HL-60 (cell line): ENCODE results near the gene KIF22.
"Not testable (repeated sequence)": the region's sequence is repeated elsewhere in the genome, so short reads cannot be mapped to it uniquely, and the experiment has no call there.

Experiments used
- DNase-seq, 2 experiments: peaks; one replicate each; pipeline ENCODE4 v3.0.0-alpha.2; 2010 to 2020; ENCODE audit warnings: low read depth in 1 of 2, low spot score in 1 of 2
- H3K27ac ChIP-seq: fragments of 250-450 bp; sonication (Bioruptor Pico); replicated peaks from 2 replicates; pipeline ENCODE4 v1.5.1; 2020; ENCODE audit warnings: mild to moderate bottlenecking, moderate library complexity
- H3K27me3 ChIP-seq: fragments of 250-450 bp; sonication (Bioruptor Pico); 2 replicates; pipeline ENCODE4 v1.5.1; 2021; ENCODE audit warnings: mild to moderate bottlenecking, moderate library complexity; ENCODE audit not compliant: insufficient read depth, poor library complexity, severe bottlenecking
- H3K4me3 ChIP-seq: replicated peaks from 2 replicates; pipeline ENCODE4 v1.5.1; 2011; ENCODE audit warnings: mild to moderate bottlenecking, control low read depth, low read length; ENCODE audit not compliant: insufficient read depth
- CTCF ChIP-seq: IDR thresholded peaks from one replicate; pipeline ENCODE4 v1.5.1; 2011; ENCODE audit warnings: low read length, control low read depth, inconsistent platforms; ENCODE audit not compliant: insufficient read depth
- GABPA ChIP-seq: IDR thresholded peaks from 2 replicates; pipeline ENCODE4 v1.6.1; 2012; ENCODE audit warnings: low read depth
- POLR2AphosphoS5 ChIP-seq: IDR thresholded peaks from 2 replicates; pipeline ENCODE4 v1.6.1; 2012; ENCODE audit warnings: low read depth
- REST ChIP-seq: IDR thresholded peaks from 2 replicates; pipeline ENCODE4 v1.6.1; 2012; ENCODE audit warnings: low read depth; ENCODE audit not compliant: insufficient replicate concordance
- SPI1 ChIP-seq: IDR thresholded peaks from 2 replicates; pipeline ENCODE4 v1.6.1; 2012; ENCODE audit warnings: low read depth, mild to moderate bottlenecking, borderline replicate concordance

Gene KIF22

DNA sequence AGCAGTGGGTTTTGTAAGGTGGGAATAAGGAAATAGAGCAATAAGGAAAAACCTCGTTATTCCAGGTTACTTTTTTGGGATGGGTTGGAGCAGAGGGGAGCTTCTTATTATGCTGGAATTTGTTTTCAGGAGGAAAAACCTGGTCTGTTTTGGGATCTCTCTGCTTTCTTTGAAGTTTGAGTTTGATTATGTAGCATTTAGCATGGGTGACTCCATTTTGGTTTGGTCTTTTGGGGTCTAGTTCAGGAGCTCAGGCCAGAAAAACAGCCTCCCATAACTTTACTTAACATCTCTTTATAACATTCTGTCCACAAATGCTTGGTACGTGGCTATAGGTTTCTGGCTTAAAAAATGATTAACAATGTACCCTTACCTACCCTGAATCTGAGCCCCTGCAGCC, 21.0 kb upstream of the KIF22 start:
- Histone ChIP-seq H3K27ac (no peak overlapping the region), H3K4me3 (no peak overlapping the region), H3K27me3 (no peaks in the 10 kb centered on the region)
- no peak for TF ChIP-seq REST
- no peak for TF ChIP-seq CTCF
- TF ChIP-seq SPI1: no peak
- no peak for TF ChIP-seq GABPA
- TF ChIP-seq POLR2AphosphoS5: no peak
- DNase-seq: no peak

- DNase-seq: no peak
- no peak overlapping the region for H3K4me3 ChIP-seq
- no peaks in the 10 kb centered on the region for H3K27me3 ChIP-seq
- H3K27ac ChIP-seq: no peak overlapping the region
- TF ChIP-seq GABPA (no peak), REST (no peak), CTCF (no peak), POLR2AphosphoS5 (no peak), SPI1 (no peak)
Measured at GRCh38 chr16:29770250-29770929, 20.2 kb upstream of the KIF22 start.

DNA sequence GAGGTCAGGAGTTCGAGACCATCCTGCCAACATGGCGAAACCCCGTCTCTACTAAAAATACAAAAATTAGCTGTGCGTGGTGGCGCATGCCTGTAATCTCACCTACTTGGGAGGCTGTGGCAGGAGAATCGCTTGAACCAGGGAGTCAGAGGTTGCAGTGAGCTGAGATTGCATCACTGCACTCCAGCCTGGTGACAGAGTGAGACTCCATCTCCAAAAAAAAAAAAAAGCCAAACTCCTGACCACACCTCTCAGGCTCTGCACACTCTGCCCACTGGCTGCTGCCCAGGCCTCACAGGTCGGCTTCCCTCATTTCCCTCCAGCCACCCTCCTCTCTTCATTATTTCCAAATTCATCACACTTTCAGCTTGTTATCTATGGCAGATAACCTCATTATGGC, 18.2 kb upstream of the KIF22 start:
- not testable (repeated sequence) for H3K27me3 ChIP-seq, DNase-seq, H3K4me3 ChIP-seq, H3K27ac ChIP-seq

DNA sequence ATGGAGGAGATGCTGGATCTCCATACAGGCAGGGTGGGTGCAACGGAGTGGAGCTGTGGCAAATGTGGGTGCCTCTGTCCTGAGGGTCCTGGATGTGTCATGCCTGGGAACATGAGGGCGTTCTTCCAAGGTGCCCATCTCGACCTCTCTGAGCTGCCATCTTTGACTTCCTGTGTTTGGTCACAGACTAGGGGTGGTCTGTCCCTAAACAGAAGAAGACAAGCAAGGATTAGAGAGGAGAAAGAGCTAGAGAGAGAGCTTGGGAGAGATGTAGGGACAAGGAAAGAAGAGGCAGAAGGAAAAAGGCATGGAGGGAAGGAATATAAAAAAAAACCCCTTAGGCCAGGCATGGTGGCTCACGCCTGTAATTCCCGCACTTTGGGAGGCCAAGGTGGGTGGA, 15.8 kb upstream of the KIF22 start:
- TF ChIP-seq CTCF (no peak), GABPA (no peak), POLR2AphosphoS5 (no peak), SPI1 (no peak), REST (no peak)
- Histone ChIP-seq H3K27ac (no peak overlapping the region), H3K27me3 (no peaks in the 10 kb centered on the region), H3K4me3 (no peak overlapping the region)
- no peak for DNase-seq
